ENCODE results near the gene MCM10. TPM values are rescaled to one million over a fixed set of nuclear protein-coding genes. Genes with fewer than 3 reads are reported as not detected.

MCM10 gene
- total and polyA plus RNA-seq, 2 experiments from 2014 or later: 38.2 to 43.0 TPM

DNA sequence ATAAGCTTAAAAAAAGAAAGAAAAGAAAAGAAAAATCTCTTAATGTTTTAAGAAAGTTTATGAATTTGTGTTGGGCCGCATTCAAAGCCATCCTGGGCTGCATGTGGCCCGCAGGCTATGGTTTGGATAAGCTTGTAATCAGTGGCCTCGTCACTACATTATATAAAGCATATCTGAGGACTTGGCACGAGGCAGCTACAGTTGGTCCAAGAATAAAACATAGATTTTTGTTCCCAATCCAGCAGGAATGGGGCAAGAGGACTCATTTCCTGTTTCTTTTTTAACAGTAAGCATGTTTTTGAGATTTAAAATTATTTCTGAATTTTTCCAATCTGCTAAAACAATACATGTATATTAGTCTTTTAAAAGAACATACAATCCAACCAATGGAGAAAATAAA is 28.6 kb downstream of the MCM10 start:
- Histone ChIP-seq H3K4me3 (no peak overlapping the region), H2AFZ (no peak overlapping the region), H4K20me1 (replicated peaks; ENCODE audit: insufficient read depth) (peaks cover 3% of the 10 kb centered on the region), H3K79me2 (replicated peaks; ENCODE audit: insufficient read depth) (no peaks in the 10 kb centered on the region), H3K4me1 (ENCODE audit: insufficient read depth) (no peaks in the 10 kb centered on the region), H3K9me2 (ENCODE audit: insufficient read depth) (no peaks in the 10 kb centered on the region), H3K4me2 (no peak overlapping the region), H3K27ac (ENCODE audit: low read depth) (no peak overlapping the region), H3K27me3 (ENCODE audit: insufficient read depth) (no peaks in the 10 kb centered on the region), H3F3A (replicated peaks; ENCODE audit: low read depth) (0 out of 2 replicates have a peak, but pooled peaks cover 2% of the 10 kb centered on the region), H3K36me3 (ENCODE audit: insufficient read depth) (peaks cover 76% of the 10 kb centered on the region)
- H3K4me1 Mint-ChIP-seq: no peaks in the 10 kb centered on the region
- TF ChIP-seq NANOG (IDR thresholded peaks at IDR 0.05; ENCODE audit: borderline replicate concordance): no peak
- TF ChIP-seq, protein P1, sequence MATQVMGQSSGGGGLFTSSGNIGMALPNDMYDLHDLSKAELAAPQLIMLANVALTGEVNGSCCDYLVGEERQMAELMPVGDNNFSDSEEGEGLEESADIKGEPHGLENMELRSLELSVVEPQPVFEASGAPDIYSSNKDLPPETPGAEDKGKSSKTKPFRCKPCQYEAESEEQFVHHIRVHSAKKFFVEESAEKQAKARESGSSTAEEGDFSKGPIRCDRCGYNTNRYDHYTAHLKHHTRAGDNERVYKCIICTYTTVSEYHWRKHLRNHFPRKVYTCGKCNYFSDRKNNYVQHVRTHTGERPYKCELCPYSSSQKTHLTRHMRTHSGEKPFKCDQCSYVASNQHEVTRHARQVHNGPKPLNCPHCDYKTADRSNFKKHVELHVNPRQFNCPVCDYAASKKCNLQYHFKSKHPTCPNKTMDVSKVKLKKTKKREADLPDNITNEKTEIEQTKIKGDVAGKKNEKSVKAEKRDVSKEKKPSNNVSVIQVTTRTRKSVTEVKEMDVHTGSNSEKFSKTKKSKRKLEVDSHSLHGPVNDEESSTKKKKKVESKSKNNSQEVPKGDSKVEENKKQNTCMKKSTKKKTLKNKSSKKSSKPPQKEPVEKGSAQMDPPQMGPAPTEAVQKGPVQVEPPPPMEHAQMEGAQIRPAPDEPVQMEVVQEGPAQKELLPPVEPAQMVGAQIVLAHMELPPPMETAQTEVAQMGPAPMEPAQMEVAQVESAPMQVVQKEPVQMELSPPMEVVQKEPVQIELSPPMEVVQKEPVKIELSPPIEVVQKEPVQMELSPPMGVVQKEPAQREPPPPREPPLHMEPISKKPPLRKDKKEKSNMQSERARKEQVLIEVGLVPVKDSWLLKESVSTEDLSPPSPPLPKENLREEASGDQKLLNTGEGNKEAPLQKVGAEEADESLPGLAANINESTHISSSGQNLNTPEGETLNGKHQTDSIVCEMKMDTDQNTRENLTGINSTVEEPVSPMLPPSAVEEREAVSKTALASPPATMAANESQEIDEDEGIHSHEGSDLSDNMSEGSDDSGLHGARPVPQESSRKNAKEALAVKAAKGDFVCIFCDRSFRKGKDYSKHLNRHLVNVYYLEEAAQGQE (IDR thresholded peaks at IDR 0.05; ENCODE audit: unreplicated experiment): no peak
- no peak overlapping the region for H3K27ac Mint-ChIP-seq
- no peak for ATAC-seq
- H3K27me3 Mint-ChIP-seq (ENCODE audit: insufficient read depth, low read depth, poor library complexity): no peaks in the 10 kb centered on the region
- DNase-seq (ENCODE audit: low spot score): no peak
- no peak overlapping the region for H3K4me3 Mint-ChIP-seq
- H3K9me3 Mint-ChIP-seq: peaks cover 6% of the 10 kb centered on the region; the same call in 1 of the 3 replicates
- peaks cover 94% of the 10 kb centered on the region for H3K36me3 Mint-ChIP-seq (ENCODE audit: low read depth)

DNA sequence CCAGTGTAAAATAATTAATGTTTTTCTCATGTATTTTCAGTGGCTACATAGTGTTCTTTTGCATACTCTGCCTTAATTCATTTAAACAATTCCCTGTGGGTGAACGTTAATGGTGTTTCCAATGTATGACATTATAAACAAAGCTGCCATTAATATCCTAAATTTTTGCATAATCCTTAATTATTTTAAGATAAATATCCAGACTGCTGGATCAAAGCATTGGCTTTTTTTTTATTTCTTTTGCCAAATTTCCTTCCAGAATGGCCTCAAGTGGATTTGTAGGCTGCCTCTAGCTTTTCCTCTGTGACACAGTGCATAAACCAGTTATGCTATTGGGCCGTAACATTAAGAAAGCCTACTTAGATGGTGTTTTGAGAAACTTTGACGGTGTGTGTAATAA is 29.5 kb downstream of the MCM10 start:
- Mint-ChIP-seq H3K4me1 (no peaks in the 10 kb centered on the region), H3K4me3 (no peak overlapping the region), H3K27ac (no peak overlapping the region), H3K9me3 (peaks cover 6% of the 10 kb centered on the region; the same call in 1 of the 3 replicates), H3K27me3 (ENCODE audit: insufficient read depth, low read depth, poor library complexity) (peaks cover 1% of the 10 kb centered on the region), H3K36me3 (ENCODE audit: low read depth) (peaks cover 93% of the 10 kb centered on the region)
- H3K27me3 ChIP-seq (ENCODE audit: insufficient read depth): no peaks in the 10 kb centered on the region
- H4K20me1 ChIP-seq (replicated peaks; ENCODE audit: insufficient read depth): peaks cover 3% of the 10 kb centered on the region
- no peak for DNase-seq (ENCODE audit: low spot score)
- H3K36me3 ChIP-seq (ENCODE audit: insufficient read depth): peaks cover 74% of the 10 kb centered on the region
- ATAC-seq: no peak
- H3K27ac ChIP-seq (ENCODE audit: low read depth): no peak overlapping the region
- H3K9me2 ChIP-seq (ENCODE audit: insufficient read depth): no peaks in the 10 kb centered on the region
- no peak overlapping the region for H3K4me2 ChIP-seq
- H3K4me1 ChIP-seq (ENCODE audit: insufficient read depth): no peaks in the 10 kb centered on the region
- no peak overlapping the region for H2AFZ ChIP-seq
- H3F3A ChIP-seq (replicated peaks; ENCODE audit: low read depth): 0 out of 2 replicates have a peak, but pooled peaks cover 2% of the 10 kb centered on the region
- no peaks in the 10 kb centered on the region for H3K79me2 ChIP-seq (replicated peaks; ENCODE audit: insufficient read depth)
- H3K4me3 ChIP-seq: no peak overlapping the region
- TF ChIP-seq, protein P1 (IDR thresholded peaks at IDR 0.05; ENCODE audit: unreplicated experiment): no peak
- no peak for TF ChIP-seq EZH2 (IDR thresholded peaks at IDR 0.05; ENCODE audit: low read depth, unreplicated experiment)
- TF ChIP-seq, protein P2, sequence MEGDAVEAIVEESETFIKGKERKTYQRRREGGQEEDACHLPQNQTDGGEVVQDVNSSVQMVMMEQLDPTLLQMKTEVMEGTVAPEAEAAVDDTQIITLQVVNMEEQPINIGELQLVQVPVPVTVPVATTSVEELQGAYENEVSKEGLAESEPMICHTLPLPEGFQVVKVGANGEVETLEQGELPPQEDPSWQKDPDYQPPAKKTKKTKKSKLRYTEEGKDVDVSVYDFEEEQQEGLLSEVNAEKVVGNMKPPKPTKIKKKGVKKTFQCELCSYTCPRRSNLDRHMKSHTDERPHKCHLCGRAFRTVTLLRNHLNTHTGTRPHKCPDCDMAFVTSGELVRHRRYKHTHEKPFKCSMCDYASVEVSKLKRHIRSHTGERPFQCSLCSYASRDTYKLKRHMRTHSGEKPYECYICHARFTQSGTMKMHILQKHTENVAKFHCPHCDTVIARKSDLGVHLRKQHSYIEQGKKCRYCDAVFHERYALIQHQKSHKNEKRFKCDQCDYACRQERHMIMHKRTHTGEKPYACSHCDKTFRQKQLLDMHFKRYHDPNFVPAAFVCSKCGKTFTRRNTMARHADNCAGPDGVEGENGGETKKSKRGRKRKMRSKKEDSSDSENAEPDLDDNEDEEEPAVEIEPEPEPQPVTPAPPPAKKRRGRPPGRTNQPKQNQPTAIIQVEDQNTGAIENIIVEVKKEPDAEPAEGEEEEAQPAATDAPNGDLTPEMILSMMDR (conservative IDR thresholded peaks at IDR 0.05; ENCODE audit: low read depth in 2 of 2): no peak
- no peak for TF ChIP-seq ZNF114 (CRISPR knock-in tag; IDR thresholded peaks at IDR 0.05)
- TF ChIP-seq, protein P3, sequence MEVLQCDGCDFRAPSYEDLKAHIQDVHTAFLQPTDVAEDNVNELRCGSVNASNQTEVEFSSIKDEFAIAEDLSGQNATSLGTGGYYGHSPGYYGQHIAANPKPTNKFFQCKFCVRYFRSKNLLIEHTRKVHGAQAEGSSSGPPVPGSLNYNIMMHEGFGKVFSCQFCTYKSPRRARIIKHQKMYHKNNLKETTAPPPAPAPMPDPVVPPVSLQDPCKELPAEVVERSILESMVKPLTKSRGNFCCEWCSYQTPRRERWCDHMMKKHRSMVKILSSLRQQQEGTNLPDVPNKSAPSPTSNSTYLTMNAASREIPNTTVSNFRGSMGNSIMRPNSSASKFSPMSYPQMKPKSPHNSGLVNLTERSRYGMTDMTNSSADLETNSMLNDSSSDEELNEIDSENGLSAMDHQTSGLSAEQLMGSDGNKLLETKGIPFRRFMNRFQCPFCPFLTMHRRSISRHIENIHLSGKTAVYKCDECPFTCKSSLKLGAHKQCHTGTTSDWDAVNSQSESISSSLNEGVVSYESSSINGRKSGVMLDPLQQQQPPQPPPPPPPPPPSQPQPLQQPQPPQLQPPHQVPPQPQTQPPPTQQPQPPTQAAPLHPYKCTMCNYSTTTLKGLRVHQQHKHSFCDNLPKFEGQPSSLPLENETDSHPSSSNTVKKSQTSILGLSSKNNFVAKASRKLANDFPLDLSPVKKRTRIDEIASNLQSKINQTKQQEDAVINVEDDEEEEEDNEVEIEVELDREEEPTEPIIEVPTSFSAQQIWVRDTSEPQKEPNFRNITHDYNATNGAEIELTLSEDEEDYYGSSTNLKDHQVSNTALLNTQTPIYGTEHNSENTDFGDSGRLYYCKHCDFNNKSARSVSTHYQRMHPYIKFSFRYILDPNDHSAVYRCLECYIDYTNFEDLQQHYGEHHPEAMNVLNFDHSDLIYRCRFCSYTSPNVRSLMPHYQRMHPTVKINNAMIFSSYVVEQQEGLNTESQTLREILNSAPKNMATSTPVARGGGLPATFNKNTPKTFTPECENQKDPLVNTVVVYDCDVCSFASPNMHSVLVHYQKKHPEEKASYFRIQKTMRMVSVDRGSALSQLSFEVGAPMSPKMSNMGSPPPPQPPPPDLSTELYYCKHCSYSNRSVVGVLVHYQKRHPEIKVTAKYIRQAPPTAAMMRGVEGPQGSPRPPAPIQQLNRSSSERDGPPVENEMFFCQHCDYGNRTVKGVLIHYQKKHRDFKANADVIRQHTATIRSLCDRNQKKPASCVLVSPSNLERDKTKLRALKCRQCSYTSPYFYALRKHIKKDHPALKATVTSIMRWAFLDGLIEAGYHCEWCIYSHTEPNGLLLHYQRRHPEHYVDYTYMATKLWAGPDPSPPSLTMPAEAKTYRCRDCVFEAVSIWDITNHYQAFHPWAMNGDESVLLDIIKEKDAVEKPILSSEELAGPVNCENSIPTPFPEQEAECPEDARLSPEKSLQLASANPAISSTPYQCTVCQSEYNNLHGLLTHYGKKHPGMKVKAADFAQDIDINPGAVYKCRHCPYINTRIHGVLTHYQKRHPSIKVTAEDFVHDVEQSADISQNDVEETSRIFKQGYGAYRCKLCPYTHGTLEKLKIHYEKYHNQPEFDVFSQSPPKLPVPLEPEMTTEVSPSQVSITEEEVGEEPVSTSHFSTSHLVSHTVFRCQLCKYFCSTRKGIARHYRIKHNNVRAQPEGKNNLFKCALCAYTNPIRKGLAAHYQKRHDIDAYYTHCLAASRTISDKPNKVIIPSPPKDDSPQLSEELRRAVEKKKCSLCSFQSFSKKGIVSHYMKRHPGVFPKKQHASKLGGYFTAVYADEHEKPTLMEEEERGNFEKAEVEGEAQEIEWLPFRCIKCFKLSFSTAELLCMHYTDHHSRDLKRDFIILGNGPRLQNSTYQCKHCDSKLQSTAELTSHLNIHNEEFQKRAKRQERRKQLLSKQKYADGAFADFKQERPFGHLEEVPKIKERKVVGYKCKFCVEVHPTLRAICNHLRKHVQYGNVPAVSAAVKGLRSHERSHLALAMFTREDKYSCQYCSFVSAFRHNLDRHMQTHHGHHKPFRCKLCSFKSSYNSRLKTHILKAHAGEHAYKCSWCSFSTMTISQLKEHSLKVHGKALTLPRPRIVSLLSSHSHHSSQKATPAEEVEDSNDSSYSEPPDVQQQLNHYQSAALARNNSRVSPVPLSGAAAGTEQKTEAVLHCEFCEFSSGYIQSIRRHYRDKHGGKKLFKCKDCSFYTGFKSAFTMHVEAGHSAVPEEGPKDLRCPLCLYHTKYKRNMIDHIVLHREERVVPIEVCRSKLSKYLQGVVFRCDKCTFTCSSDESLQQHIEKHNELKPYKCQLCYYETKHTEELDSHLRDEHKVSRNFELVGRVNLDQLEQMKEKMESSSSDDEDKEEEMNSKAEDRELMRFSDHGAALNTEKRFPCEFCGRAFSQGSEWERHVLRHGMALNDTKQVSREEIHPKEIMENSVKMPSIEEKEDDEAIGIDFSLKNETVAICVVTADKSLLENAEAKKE (CRISPR knock-in tag; IDR thresholded peaks at IDR 0.05): no peak

All from GM23338 (cell line).